HG03103 (cell line): Measurements from ENCODE around the gene FAS.

Experiments used
- ATAC-seq: cut with Tn5 transposase; IDR thresholded peaks from one replicate; pipeline ENCODE4 v1.9.1; 2021; ENCODE audit warnings: low read depth; ENCODE audit not compliant: unreplicated experiment

Gene FAS

DNA sequence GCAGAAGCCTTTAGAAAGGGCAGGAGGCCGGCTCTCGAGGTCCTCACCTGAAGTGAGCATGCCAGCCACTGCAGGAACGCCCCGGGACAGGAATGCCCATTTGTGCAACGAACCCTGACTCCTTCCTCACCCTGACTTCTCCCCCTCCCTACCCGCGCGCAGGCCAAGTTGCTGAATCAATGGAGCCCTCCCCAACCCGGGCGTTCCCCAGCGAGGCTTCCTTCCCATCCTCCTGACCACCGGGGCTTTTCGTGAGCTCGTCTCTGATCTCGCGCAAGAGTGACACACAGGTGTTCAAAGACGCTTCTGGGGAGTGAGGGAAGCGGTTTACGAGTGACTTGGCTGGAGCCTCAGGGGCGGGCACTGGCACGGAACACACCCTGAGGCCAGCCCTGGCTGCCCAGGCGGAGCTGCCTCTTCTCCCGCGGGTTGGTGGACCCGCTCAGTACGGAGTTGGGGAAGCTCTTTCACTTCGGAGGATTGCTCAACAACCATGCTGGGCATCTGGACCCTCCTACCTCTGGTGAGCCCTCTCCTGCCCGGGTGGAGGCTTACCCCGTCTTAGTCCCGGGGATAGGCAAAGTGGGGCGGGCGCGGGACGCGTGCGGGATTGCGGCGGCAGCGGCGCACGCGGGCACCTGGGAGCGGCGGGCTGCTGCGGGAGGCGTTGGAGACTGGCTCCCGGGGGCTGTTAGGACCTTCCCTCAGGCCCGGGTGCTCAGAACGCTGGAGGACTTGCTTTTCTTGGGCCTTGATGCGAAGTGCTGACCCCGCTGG is at the start of gene FAS:
TSS of gene FAS (plus strand) at position 415 of the 777 bp plus-strand sequence. CDS start at position 494, 79 bp downstream.
- ATAC-seq = peak; percentile 41

DNA sequence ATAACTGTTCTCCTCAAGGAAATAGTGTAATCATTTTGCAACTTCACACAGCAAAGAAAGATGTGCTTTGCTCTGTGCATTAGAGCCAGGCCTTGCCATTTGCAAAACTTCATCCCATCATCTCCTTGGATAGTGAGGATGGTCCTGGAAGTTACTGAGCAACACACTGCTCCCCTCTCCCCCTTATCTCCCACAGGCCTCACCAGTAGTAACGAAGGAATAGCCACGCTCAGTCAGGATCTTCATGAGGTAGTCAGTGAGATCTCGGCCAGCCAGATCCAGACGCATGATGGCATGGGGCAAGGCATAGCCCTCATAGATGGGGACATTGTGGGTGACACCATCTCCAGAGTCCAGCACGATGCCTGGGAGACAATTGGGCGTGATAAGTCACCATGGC is 49.6 kb upstream of the FAS start:
- ATAC-seq = no peak

DNA sequence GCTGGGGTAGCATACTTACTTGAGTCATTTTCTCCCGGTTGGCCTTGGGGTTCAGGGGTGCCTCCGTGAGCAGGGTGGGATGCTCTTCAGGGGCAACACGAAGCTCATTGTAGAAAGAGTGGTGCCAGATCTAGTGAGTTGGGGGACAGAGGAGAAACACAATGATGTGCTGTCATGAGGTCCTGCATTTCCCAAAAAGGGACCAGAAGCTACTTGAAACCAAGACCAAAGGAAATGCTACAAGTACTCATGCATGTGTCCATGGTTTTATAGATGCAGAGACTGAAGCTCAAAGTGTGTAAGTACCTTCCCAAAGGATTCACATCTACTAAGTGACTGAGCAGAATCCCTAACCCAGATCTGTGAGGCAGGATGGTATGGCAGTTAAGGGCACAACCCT is 46.8 kb upstream of the FAS start:
- ATAC-seq = no peak

DNA sequence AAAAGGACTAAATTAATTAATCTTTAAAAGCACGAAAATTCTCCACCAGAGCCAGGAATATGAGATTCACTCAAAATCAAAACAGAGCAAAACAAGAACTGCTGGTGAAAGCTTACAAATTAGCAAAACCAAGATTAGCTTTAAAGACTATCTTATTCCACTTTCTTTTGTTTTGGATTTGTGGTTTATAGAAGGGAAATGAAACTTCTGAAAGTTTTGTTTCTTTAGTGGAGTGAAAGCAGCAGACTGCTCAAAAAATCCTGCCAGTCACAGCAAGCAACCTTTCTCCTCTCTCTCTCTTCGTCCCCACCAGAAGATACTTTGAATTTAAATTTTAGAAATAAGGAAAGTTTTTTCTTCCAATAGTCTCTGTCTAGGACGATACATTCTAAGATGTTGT is 45.8 kb upstream of the FAS start:
- ATAC-seq = no peak

DNA sequence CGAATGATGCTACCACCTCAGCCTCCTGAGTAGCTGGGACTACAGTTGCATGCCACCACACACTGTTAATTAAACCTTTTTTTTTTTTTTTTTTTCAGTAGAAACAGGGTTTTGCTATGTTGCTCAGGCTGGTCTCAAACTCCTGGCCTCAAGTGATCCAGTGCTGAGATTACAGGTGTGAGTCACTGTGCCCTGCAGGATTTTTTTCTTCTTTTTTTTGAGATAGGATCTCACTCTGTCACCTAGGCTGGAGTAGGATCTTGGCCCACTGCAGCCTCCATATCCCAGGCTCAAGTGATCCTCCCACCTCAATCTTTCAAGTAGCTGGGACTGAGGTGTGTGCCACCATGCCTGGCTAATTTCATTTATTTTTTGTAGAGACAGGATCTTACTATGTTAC is 44.4 kb upstream of the FAS start:
- no peak for ATAC-seq

DNA sequence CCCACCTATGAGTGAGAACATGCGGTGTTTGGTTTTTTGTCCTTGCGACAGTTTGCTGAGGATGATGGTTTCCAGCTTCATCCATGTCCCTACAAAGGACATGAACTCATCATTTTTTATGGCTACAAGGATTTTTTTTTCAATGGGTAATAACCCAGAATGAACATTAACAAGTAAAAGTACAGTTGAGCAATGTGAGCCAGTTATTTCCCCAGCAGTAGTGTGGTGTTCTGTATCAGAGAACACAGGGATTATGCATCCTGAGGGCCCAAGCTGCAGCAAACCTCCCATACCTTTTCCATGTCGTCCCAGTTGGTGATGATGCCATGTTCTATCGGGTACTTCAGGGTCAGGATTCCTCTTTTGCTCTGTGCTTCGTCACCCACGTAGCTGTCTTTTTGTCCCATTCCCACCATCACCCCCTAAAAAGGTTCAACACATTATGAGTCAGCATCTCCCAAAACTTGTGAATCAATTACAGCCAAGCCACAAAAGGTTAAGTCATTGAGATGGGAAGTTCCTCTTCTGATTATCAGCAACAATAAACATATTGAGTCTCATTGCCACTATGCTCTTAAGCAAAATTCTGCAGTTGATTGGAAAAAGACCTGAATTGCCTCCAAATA is 43.5 kb upstream of the FAS start:
- no peak for ATAC-seq

DNA sequence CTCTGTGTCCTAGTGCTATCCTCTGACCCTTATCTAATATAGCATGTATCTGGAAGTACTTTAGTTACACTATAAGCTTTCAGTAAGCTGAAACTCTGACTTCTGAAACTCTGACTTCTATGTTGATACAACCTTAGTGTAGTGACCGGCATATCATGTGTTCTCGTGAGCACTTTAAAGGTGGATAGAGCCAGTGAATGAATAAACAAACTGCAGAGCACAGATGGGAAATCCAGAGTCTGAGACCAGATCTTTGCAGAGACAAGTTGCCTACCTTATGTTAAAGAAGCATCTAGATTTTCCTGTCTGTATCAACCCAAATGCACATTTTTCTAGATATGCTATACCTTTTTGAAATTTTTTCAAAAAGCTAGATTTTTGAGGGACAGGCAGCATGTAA is 41.5 kb upstream of the FAS start:
- ATAC-seq = no peak

DNA sequence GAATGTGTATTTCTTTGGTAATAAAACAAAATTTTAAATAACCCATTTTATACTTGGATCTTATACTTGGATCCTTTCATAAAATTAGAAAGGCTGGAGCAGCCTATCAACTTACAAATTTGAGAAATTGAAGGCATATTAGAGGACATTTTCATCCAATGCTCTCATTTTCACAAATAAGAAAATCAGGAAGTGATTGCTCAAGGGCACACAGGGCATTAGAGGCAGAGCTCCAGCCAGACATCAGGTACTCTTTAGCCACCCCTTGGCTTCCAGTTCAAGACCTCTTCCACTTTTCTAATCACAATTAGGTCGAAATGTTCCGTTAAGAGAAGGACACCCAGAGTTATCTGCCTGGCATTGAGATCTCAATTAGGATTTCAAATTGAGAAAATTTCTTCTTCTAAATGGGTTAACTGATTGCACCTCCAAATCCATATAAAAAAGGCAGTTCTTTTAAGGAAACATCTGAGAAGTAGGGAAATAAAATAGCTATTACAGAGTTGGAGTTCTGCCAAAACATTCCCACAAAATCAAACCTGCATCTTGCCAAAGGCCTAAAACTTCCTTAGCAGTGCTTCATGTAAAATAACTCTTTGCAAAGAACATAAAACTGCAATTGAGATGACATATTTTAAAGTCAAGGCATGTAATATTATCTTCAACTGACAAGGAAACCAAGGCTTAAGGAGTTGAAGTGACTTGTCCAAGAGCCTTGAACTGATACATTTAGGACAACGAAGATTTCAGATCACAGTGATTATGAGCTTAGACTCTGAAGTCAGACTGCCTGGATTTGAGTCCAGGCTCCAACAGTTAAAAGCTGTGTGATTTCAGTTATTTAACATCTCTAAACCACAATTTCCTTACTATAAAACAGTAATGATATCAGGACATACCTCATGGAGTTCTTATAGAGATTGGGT is 40.4 kb upstream of the FAS start:
- ATAC-seq = no peak

DNA sequence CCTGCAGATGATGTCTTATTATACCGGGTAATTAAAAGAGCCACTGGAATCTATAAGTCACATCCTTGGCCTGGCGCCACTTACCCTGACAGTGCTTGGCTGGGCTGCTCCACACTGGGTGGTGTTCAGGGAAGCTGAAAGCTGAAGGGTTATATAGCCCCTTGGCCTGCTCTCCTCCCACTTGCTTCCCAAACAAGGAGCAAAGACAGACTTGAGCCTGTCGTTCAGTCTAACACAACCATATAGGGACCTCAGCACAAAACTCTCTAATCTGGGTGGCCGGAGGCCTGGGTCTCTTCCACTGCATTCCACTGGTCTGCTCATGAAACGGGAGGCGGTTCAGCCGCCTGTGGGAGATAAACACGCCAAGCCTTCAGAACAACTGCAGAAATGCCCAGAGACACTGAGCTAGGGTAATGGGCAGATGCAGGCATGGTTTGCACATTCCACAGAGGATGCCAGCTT is 37.9 kb upstream of the FAS start, which contains the start of gene ACTA2:
TSS of gene ACTA2 (minus strand) at position 127 of the 465 bp plus-strand sequence. CDS start 3,843 bp downstream, outside the sequence.
- ATAC-seq = no peak

DNA sequence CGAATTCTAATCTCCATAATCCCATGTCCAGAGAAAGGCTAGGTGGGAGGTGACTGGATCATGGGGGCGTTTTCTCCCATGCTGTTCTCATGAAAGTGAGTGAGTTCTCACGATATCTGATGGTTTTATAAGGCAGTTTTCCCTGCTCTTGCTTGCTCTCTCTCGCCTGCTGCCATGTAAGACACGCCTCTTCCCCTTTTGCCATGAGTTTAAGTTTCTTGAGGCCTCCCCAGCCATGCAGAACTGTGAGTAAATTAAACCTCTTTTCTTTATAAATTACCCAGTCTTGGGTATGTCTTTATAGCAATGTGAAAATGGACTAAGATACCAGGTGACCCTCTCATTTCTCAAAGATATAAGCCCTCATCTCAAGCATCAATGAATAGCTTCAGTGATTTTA is 36.9 kb upstream of the FAS start:
- no peak for ATAC-seq

DNA sequence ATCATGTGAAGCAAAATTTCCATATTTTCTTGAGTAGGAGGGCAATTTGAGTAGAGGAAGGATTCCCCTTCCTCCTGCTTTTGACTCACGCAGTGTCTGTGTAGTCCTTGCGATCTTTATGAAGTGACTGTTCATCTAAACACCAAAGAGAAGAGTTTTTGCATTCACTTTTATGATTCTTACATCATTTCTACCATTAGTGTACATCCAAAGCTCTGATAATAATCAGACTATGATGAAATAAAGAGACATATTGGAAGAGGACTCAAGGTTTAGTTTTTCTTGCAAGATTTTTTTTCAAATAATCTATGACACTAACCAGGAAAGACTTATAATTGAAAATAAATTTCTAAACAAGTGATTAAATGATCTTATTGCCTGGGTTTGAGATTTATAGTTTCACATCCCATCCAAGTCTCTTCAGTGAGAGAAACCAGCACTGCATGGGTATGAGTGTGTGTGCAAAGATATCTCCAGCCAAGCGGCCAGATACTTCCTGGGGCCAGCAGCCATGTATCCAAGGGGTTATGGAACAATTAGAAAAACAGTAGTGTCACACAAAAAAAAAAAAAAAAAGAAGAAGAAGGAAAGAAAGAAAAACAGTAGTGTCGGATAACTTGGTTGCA is 36.0 kb upstream of the FAS start:
- ATAC-seq = no peak

DNA sequence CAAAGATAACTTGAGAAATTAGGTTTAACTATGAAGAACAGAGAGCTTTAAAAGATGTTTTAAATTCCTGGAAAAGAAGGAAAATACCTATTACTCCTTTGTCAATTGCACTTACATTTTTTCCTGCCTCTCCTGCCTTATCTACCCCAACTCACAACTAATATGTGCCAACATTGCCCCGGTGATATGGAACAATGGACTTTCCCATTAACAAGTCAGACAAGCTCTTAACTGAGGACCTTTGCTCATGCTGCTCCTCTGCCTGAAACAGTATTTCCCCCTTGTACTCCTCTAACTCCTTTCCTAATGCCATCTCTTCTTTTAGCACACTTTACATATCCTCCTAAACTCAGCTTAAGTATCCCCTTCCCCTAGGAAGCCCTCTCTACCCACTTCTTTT is 33.2 kb upstream of the FAS start:
- ATAC-seq = no peak

DNA sequence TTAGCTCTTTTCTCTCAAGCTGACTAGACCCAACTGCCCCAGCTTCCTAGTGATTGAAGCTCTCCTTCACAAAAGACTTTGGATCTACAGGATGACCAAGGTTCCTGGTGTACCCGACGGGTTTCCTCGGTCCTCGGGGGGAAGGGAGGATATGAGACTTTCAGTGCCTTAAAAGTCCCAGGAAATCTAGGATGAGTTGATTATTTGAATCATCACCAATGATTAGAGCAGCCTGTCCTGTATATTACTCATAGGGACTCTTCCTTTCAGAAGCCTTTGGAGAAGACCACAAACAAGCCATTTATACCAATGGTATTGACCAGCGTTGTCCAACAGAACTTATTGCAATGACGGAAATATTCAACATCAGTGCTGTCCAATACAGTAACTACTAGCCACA is 31.9 kb upstream of the FAS start:
- ATAC-seq = no peak

DNA sequence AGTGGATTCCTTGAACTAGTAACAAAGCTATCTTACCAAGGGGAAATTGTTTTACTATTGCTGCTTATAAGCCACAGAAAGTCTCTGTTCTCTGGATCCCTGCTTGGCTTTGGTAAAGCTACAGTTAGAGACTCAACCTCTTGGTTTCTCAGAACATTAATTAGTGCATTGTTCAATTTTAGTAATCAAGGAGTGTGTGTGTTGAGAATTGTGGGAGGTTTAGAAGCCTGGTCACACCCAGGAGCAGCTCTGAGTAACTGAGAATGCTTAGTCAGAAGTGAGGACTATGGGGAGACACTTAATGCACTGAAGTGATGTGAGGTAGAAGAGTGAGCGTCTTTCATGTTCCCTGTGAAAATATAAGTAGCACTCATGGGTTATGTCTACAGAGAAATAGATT is 29.8 kb upstream of the FAS start:
- ATAC-seq = no peak

DNA sequence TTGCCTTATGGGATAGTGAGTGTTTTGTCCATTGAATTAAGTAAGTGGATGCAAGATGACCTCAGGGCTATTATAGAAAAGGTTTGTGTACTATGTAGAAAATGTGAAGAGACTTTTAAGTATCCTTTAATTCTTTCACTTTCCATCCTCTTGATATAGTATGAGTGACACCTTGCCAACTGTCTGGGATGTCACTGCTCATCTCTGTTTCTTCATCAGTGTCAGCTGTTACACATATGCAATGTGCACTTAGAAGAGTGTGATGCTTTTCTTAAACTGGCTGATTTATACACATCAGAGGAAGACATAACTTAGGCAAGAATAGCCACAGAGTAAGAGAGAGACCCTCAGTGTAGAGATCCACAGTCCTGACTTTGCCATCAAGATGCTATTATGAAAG is 29.3 kb upstream of the FAS start:
- no peak for ATAC-seq

DNA sequence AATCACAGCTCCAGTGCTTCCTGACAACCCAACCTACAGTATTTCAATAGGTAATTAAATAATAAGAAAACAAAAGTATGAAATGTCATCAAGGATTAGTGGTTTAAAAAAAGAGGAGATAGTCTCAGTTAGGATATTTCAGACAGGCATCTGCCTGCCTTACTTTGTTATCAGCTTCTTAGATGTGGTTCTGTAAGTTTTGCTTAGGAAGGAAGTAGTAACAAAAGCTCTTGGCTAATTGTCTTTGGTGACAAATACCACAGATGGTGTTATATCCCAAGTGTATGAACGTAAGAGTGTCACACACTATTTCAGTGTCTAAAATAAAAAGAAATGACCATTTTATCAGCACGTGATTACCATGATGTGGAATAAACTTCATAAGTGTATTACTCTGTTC is 28.3 kb upstream of the FAS start:
- no peak for ATAC-seq

DNA sequence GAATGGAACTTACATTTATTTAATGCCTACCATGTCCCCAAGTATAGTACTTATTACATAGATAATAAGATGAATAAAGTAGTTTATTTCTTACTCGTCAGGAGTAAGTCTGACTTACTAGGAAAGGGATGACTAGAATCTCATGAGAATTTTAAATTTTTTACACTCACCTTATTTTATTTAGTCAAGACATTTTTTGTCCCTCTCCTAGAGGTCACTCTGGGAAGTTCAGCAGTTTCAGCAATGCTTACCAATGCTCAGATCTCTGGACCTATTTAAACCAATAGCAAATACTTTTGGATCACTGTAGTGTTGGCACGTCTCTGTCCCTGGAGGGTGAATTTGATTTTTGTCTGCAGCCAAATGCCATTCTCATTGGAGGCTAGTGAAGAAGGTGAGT is 27.3 kb upstream of the FAS start:
- no peak for ATAC-seq

DNA sequence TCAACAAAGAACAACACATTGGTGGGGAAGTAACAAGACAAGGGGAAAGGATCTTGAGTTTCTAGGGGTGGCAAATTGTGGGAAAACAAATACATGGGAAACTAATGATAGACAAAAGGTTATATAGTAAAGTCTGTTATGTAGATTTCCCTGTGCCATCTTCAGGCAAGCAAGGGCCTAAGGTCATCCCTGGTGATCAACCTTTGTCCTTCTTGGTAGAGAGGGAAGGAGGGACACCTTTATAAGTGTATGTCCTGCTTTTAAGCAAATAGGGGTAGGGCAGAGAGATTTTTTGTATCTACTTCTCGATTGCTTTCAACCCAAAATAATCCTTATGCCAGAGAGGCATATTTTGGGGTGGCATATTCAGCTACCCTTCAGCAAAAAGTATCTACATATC is 26.2 kb upstream of the FAS start:
- no peak for ATAC-seq

DNA sequence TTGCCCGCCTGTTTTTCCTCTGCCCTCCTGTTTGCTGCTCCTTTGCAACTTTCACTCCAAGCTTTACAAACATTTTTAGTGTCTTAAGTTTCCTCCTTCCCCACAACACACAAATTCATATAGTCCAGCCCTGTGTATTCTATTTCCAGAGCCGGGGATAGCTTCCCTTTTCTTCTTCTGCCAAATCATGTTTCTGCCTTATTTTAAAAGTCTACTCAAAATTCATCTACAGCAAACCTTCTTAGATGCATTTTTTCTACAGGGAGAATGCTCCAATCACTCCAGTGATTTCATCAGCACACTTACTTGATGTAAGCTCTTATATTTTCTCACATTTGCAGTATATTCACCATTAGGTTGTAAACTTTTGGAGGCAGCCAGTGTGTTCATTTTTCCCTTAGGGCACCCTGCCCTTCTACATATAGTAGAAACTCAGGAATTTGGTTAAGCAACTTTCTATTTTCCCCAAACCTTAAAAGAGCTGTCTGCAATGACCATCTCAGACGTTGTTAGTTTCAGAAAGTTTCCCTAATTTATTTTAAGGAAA is 25.7 kb upstream of the FAS start:
- ATAC-seq = no peak

DNA sequence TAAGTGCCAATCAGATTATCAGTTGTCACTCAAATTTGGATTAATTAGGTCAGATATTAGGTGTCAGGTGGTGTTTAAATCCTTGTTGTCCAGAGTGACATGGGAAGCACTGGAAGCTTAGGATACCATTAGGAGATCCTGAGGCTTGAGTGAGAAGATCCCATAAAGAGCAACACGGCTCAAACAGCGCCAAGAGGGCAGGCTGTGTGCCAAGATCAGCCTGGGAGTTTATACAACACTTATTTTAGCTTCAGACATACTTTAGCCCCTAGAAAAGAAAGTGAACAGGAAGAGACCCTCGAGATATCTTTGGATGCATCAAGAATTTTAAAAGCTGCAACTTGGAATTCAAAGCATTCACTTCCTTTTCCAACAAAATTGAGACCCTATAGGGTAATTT is 23.8 kb upstream of the FAS start:
- ATAC-seq = no peak
